GM18873 (cell line): ENCODE data around the gene CARM1.
"Not testable (repeated sequence)": the region's sequence is repeated elsewhere in the genome, so short reads cannot be mapped to it uniquely, and the experiment has no call there.

ENCODE experiments used
- ATAC-seq: cut with Tn5 transposase; IDR thresholded peaks from one replicate; pipeline ENCODE4 v1.9.1; 2021; ENCODE audit warnings: mild to moderate bottlenecking, moderate library complexity, moderate number of reproducible peaks; ENCODE audit not compliant: unreplicated experiment, low FRiP score

CARM1 gene

GRCh38 chr19:10870955-10871603, at the start of gene CARM1:
CARM1 (plus strand) TSS chr19:10871553; CDS start chr19:10871703, 150 bp downstream.
- ATAC-seq, result peak; percentile 60

- no peak for ATAC-seq
Observed at GRCh38 chr19:10823690-10824089, 47.7 kb upstream of the CARM1 start.

GRCh38 chr19:10826231-10826630, 45.1 kb upstream of the CARM1 start:
- ATAC-seq, result no peak

GRCh38 chr19:10826846-10827245, 44.5 kb upstream of the CARM1 start:
- ATAC-seq, result no peak

GRCh38 chr19:10828981-10829821, 42.2 kb upstream of the CARM1 start:
- ATAC-seq, result no peak

GRCh38 chr19:10829967-10830366, 41.4 kb upstream of the CARM1 start:
- no peak for ATAC-seq

GRCh38 chr19:10830370-10830769, 41.0 kb upstream of the CARM1 start:
- ATAC-seq, result no peak

- no peak for ATAC-seq
Observed at GRCh38 chr19:10830931-10831779, 40.2 kb upstream of the CARM1 start.

- ATAC-seq, result no peak
Observed at GRCh38 chr19:10831987-10832938, 39.1 kb upstream of the CARM1 start.

- no peak for ATAC-seq
Observed at GRCh38 chr19:10832939-10833296, 38.4 kb upstream of the CARM1 start.

- peak; percentile 45 for ATAC-seq
Observed at GRCh38 chr19:10835089-10835753, 36.1 kb upstream of the CARM1 start.

GRCh38 chr19:10835754-10836478, 35.4 kb upstream of the CARM1 start, which contains the start of gene TMED1:
TMED1 (minus strand) TSS chr19:10836212; CDS start chr19:10836191, 21 bp downstream.
- peak; percentile 50 for ATAC-seq

- ATAC-seq, result peak; percentile 2
Observed at GRCh38 chr19:10836479-10837330, 34.6 kb upstream of the CARM1 start.

GRCh38 chr19:10837649-10838048, 33.7 kb upstream of the CARM1 start:
- not testable (repeated sequence) for ATAC-seq

- no peak for ATAC-seq
Observed at GRCh38 chr19:10838377-10838776, 33.0 kb upstream of the CARM1 start.

- no peak for ATAC-seq
Observed at GRCh38 chr19:10839114-10840050, 32.0 kb upstream of the CARM1 start.

GRCh38 chr19:10842788-10843187, 28.6 kb upstream of the CARM1 start:
- ATAC-seq, result no peak
